ENCODE measurements around the gene GLDC. TPM values are rescaled to one million over a fixed set of nuclear protein-coding genes. Genes with fewer than 3 reads are reported as not detected.

Gene GLDC
- total RNA-seq, 4 donors from 2014 or later, result 0.42 to 6.4 (median 4.7) TPM; not detected in 1

DNA sequence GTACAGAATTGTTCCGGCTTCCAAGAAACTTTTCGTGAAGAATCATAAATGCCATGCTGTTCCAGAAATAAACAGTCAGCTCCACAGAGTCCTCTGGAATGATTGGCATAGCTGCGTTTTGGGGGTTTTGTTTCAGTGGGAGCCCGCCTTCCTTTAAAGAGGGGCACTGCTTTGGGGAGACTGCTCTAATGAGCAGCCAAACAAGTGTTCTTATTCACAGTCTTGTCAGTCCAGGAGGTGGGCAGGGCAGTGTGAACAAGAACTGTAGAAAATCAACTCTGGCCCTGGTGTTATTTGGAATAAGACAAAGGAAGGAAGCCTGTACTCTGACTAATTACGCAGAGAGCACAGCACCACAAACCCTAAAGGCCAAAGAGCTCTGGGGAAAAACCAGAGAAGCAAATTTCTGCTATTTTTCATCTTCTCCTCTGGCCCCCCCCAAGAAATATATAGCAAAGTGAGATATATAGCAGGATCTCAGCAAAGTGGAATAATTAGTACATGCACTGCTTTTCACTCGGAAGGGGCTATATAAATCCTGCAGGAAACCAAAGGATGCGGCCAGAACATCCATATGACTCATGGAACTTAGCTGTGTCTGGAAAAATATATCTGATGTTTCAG lies 92.9 kb downstream of the GLDC start:
- TF ChIP-seq, protein P1, sequence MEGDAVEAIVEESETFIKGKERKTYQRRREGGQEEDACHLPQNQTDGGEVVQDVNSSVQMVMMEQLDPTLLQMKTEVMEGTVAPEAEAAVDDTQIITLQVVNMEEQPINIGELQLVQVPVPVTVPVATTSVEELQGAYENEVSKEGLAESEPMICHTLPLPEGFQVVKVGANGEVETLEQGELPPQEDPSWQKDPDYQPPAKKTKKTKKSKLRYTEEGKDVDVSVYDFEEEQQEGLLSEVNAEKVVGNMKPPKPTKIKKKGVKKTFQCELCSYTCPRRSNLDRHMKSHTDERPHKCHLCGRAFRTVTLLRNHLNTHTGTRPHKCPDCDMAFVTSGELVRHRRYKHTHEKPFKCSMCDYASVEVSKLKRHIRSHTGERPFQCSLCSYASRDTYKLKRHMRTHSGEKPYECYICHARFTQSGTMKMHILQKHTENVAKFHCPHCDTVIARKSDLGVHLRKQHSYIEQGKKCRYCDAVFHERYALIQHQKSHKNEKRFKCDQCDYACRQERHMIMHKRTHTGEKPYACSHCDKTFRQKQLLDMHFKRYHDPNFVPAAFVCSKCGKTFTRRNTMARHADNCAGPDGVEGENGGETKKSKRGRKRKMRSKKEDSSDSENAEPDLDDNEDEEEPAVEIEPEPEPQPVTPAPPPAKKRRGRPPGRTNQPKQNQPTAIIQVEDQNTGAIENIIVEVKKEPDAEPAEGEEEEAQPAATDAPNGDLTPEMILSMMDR (IDR thresholded peaks at IDR 0.05), result no peak
- no peak for TF ChIP-seq POLR2A (IDR thresholded peaks at IDR 0.05)
- no peak for DNase-seq (ENCODE audit: low spot score in 2 of 2)
- 60 to 68% methylated on average over 7 of the region's 7 CpGs for WGBS, 2 donors
- intact Hi-C loops (cut with DNase I; ENCODE audit: low total_unique reads), result no loop called here
- H3K4me3 ChIP-seq (ENCODE audit: low read depth, poor library complexity, severe bottlenecking), result no peak overlapping the region

DNA sequence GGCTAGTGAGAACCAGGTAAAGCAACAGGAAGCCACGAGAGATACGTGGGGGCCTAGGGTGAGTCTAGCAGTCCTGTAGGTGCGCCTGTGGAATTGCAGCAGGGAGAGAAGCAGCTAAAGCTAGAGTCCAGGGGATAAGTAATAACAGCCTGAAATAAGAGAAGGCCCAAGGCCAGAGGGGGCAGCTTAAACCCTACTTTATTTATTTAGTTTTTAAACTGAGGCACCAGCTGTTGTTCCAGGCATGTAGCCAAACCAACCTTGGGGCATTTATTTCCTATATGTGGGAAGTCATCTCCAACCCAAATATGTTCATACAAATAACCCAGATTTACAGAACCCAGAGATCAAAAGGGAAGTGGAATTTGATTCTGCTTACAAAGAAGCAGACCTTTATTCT lies 93.5 kb downstream of the GLDC start:
- intact Hi-C loops (cut with DNase I; ENCODE audit: low total_unique reads), result no loop called here
- no peak for TF ChIP-seq POLR2A (IDR thresholded peaks at IDR 0.05)
- TF ChIP-seq, protein P1 (IDR thresholded peaks at IDR 0.05), result no peak

DNA sequence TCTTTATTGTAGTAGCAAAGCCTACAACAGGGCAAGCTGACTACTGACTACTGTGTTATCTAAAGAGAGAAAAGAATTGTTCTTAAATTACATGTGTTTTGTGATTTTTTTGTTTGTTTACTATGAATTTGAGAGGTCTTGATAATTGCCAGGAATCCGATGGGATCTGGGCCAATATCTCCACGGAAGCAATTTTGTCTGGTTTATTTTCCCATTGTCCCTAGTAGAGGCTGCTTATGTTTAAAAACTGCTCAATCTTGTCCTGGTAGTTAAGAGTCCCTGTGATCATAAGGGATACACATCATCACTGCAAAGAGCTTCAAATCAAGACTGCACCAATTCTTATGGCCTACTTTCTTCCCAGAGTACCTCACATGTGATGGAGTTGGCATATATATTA lies 94.4 kb downstream of the GLDC start:
- intact Hi-C loops (cut with DNase I; ENCODE audit: low total_unique reads), result no loop called here
- H3K4me3 ChIP-seq (ENCODE audit: low read depth, poor library complexity, severe bottlenecking), result no peak overlapping the region
- WGBS, 2 donors, result 47 to 62% methylated on average over 2 of the region's 2 CpGs
- no peak for TF ChIP-seq POLR2A (IDR thresholded peaks at IDR 0.05)
- TF ChIP-seq, protein P1 (IDR thresholded peaks at IDR 0.05), result no peak
- no peak for DNase-seq (ENCODE audit: low spot score in 2 of 2)

More for the DNA sequence above, 93.5 kb downstream of the GLDC start:
- DNase-seq (ENCODE audit: low spot score in 2 of 2), result no peak
- 86 to 92% methylated on average over 3 of the region's 3 CpGs for WGBS, 2 donors
- no peak overlapping the region for H3K4me3 ChIP-seq (ENCODE audit: low read depth, poor library complexity, severe bottlenecking)

DNA sequence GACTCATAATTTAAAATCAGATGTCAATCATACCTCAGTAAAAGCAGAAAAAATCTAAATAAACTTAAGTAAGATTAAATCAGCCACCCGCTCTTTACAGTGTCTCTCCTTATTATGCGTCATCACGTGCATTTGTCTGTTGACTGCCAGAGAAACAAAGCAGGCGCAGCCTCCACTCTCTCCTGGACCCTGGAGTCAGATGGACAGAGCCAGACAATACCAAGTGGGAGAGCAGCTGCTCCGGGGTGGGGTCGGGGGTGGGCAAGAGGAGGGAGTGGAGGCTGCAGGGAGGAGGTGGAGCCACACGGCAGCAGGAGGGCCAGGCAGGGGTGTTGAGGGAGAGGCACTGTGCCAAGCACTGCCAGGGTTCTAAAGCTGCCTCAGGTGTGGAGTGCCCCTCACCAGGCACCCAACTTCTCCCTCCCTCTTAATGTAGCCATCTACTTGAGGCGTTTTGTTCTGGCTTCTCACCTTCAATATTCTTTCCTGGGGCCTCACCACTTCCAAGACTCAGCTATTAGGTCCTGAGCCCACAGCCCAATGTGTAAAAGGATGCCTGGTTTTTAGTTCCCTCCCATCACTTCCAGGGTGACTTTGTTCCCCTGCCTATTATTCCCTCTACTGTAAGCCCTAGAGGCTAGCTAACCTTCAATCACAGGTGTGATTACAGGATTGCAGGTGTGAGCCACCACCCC lies 96.3 kb downstream of the GLDC start:
- TF ChIP-seq, protein P1 (IDR thresholded peaks at IDR 0.05), result no peak
- TF ChIP-seq POLR2A (IDR thresholded peaks at IDR 0.05), result no peak
- WGBS, 2 donors, result 54 to 59% methylated on average over 8 of the region's 8 CpGs
- intact Hi-C loops (cut with DNase I; ENCODE audit: low total_unique reads), result no loop called here
- DNase-seq (ENCODE audit: low spot score in 2 of 2), result no peak
- no peak overlapping the region for H3K4me3 ChIP-seq (ENCODE audit: low read depth, poor library complexity, severe bottlenecking)

DNA sequence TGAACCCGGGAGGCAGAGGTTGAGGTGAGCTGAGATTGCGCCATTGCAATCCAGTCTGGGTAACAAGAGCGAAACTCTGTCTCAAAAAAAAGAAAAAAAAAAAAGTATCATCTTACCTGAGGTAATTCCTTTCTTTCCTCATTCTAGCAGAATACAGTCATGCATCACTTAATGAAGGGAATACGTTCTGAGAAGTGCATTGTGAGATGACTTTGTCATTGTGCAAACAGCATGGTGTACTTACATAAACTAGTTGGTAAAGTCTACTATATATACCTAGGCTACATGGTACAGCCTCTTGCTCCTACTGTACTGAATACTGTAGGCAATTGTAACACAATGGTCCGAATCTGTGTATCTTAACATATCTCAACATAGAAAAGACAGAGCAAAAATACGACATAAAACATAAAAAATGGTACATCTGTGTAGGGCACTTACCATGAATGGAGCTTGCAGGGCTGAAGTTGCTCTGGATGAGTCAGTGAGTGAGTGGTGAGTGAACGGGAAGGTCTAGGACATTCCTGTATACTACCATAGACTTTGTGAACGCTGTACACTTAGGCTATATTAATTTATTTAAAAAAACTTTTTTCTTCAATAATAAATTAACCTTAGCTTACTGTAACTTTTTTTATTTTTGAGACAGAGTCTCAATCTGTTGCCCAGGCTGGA lies 100.4 kb downstream of the GLDC start:
- intact Hi-C loops (cut with DNase I; ENCODE audit: low total_unique reads), result no loop called here
- 90 to 91% methylated on average over 8 of the region's 8 CpGs for WGBS, 2 donors
- TF ChIP-seq, protein P1 (IDR thresholded peaks at IDR 0.05), result no peak
- TF ChIP-seq POLR2A (IDR thresholded peaks at IDR 0.05), result no peak
- H3K4me3 ChIP-seq (ENCODE audit: low read depth, poor library complexity, severe bottlenecking), result no peak overlapping the region
- no peak for DNase-seq (ENCODE audit: low spot score in 2 of 2)

All from lower leg skin (tissue), 4 donors.